Measurements from ENCODE around the gene ZNF467.

ZNF467 gene

DNA sequence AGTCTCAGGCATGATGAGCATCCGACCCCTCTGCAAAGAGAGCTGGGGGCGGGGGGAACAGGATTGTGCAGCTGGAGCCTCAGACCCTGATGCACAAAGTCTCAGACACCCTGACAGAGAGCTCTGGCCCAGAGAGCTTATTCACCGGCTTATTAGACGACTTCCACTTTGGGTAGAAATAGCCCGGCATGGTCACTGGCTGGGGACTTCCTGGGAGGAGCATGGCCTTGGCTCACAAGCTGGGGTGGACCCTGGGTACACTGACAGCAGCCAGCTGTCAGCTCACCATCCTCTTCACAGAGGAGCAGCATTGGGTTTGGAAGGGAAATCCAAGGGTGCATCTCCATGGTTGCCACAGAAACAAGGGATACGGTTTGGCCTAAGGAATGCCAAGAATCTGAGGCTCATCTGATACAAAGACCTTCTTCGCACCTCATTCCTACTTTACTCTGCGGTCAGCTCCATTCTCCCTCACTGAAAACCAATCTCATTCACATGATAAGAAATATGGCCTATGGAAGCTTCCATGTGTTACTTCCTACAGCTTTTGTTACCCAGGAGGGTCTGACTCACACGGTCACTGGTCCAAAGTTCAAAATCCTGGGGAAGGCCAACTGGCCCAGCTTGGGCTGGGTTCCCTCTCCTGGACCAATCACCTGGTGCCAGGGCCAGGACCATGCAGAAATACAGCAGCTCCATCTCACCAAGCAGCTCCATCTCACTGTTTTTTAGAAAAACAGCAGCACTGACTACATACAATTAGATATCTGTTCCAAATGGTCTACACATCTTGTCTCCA is 25.1 kb downstream of the ZNF467 start:
- no peak for DNase-seq (ENCODE audit: low spot score)

DNA sequence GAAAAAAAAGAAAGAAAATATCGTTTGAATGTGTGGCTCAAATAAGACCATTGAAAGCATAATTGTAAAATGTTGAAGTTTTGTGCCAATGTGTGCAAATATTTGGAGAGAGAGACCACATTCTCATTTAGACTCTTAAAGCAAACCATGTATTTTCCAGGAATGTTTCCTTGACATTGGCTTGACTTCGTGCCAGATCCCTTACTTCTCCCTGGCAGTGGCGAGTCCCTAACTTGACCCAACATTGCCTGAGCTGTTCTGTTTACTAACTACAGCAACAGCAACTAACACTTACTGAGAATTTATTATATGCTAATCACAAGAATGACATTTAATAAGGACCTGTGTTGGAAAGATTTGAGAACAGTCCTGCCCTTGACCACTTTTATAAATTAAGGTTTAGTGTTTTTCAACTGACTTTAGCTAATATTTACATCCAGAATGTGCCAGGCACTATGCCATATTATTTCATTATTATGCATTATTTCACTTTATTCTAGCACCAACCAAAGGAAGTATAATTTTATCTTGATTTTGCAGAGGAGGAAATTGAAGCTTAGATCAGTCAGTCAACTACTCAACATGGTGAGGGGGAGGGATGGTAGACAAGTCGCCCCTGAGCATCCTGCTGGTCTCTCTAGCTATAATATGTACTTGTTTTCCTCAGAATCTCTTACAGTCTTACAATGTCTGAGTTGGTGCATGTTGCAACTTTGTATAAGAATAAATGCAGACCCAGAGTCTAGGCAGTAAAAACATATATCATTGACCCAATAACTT is 29.7 kb downstream of the ZNF467 start:
- no peak for DNase-seq (ENCODE audit: low spot score)

- DNase-seq (ENCODE audit: low spot score), result peak; percentile 90
Measured at GRCh38 chr7:149742075-149742701, 31.2 kb downstream of the ZNF467 start.

- DNase-seq (ENCODE audit: low spot score), result peak; percentile 53
Measured at GRCh38 chr7:149741629-149742028, 31.8 kb downstream of the ZNF467 start.

GRCh38 chr7:149736478-149737360 is 36.7 kb downstream of the ZNF467 start:
- no peak for DNase-seq (ENCODE audit: low spot score)

GRCh38 chr7:149735779-149736477 is 37.5 kb downstream of the ZNF467 start:
- no peak for DNase-seq (ENCODE audit: low spot score)

GRCh38 chr7:149735181-149735602 is 38.2 kb downstream of the ZNF467 start:
- no peak for DNase-seq (ENCODE audit: low spot score)

- DNase-seq (ENCODE audit: low spot score), result no peak
Measured at GRCh38 chr7:149734791-149735075, 38.7 kb downstream of the ZNF467 start.

DNA sequence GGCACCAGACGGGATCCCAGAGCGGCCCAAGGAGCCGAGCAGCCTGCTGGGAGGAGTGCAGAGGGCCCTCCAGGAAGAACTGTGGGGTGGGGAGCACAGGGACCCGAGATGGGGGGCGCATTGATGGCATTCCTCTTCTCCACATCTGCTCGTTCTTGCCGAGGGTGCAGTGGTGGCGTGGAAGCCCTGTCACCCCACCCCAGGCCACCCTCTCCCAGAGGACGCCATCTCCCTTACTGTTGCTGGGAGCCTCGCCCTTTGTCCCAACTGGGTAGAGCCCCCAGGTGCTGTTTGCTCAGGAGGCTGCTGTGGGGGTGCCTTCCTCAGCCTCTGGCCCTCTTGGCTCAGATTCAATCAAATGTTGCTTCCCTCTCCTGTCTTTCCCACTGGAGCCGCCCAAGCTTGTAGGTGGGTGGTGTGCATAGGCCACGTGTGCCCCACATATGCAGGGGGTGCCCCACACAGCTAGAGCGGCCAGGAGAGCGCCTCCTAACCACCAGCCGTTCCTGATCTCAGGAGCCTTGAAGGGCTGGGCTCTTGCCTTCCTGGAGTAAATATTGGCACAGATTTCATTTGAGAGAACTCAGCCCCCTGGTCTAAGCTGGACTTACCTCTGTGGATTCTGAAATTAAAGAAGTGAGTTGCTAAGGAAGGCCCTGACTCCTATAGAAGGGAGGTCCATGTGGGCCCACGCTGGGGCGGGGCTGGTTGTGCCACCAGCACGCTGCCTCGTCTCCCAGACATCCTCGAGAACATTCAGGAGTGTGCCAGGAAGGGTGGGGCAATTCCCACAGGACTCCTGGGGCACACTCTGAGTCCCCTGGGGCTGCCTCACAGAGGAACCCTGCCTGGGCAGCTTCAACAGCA is 39.2 kb downstream of the ZNF467 start:
- no peak for DNase-seq (ENCODE audit: low spot score)

- no peak for DNase-seq (ENCODE audit: low spot score)
Measured at GRCh38 chr7:149733131-149733923, 40.1 kb downstream of the ZNF467 start.

- no peak for DNase-seq (ENCODE audit: low spot score)
Measured at GRCh38 chr7:149732611-149733010, 40.8 kb downstream of the ZNF467 start.

DNA sequence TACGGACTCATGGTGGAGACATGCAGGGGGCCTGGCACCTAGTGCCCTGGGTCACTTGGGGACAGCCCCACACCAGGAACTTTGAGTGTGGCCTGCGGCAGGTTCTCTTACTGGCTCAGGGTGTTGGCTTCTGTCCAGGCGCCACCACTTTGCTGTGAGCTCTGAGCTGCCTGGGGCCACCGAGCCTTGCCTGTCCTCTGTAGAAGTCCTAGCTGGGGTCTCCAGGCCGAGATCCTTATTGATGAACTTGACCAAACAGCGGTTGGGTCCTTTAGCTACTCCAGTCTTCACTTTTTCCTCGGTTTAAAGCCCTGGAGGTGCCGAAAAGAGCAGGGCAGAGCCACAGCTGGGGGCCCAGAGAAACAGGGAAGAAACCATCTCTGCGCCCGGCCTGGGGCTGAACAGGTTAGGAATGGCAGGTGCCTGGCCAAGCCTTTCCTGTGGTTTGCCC is 41.3 kb downstream of the ZNF467 start:
- no peak for DNase-seq (ENCODE audit: low spot score)

- DNase-seq (ENCODE audit: low spot score), result no peak
Measured at GRCh38 chr7:149731207-149731955, 42.0 kb downstream of the ZNF467 start.

- no peak for DNase-seq (ENCODE audit: low spot score)
Measured at GRCh38 chr7:149729983-149730801, 43.2 kb downstream of the ZNF467 start.

- DNase-seq (ENCODE audit: low spot score), result no peak
Measured at GRCh38 chr7:149729586-149729982, 43.8 kb downstream of the ZNF467 start.

DNA sequence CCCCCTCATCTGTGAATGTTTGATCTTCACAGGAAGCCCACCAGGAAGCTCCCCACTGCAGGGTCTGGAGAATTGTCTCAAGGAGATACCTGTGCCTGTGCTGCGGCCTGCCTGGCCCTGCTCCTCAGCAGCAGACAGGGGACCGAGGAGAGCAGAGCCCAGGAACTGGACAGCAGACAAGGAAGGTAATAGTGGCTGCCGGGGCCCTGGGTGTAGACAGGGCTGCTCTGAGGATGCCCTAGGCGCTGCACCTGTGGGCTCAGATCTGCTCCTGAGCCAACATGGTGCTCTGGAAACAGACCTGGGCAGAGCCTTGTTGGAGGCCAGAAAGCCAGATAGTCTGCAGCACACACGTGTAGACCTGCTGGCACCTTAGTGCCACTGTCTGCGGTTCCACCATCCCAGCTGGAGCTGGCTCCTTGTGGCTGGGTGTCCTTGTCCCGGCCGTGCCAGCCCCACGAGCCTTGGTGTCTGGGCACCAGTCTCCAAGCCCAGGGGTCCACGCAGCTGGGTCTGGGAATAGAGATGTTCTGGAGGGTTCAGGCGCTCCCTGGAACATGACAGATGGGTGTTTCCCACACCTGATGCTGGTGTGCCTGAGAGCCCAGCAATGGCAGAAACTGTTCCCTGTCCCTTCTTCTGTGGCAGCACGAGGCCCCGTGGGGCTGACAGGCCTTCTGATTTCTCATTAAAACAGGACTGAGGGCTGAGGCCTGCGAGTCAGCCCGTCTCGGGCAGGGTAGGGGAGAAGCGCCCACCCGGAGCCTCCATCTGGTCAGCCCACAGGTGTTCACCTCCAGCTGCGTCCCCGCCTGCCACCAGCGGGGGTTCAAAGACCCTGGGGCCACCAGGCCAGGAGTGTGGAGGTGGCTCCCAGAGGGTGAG is 44.7 kb downstream of the ZNF467 start:
- no peak for DNase-seq (ENCODE audit: low spot score)

All from NAMALWA (cell line).